GM18870 (cell line): ENCODE measurements around the gene UPF2.
A peak's percentile ranks its signal among the peaks of the same experiment; 100 is the strongest.
"Not testable (repeated sequence)": the region's sequence is repeated elsewhere in the genome, so short reads cannot be mapped to it uniquely, and the experiment has no call there.

Source experiments
- ATAC-seq: cut with Tn5 transposase; IDR thresholded peaks from one replicate; pipeline ENCODE4 v1.9.1; 2021; ENCODE audit warnings: moderate library complexity; ENCODE audit not compliant: unreplicated experiment

UPF2 gene

DNA sequence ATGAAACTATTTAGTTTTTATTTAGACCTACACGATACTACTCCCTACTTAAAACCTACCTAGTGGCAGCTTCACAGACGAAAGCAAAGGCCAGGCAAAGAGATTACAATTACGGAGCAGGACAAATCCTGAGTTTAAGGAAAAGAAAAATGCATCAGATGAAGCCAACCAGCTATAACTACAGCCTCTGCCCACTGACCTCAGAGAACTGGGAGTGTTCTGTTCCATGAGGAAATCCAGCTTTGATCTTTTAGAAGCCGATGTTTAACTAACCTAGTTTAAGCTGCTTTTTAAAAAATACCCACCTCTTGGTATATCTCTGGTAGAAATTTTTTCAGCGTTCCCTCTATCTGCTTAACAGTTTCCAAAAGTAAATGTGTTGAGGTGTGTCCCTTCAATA lies 3.0 kb upstream of the UPF2 start:
- ATAC-seq, result no peak

DNA sequence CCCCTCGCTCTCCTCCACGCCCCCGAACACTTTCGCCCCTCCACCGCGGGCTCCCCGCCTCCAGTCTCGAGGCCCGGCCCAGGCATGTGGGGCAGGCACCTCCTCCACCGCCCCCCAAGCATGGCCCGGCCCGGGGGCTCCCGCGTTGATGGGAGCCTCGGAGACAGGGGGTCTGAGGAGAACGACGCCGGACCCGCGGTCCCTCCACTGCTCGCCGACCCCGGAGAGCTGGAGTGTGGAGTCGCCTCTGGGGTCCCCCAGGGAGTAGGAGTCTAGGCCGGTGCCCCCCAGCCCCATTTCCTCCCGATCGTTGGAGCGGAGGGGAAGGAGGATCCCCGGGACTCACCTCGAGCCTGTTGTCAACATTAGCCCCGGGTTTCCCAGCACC lies 206 bp downstream of the UPF2 start:
- ATAC-seq, result no peak

DNA sequence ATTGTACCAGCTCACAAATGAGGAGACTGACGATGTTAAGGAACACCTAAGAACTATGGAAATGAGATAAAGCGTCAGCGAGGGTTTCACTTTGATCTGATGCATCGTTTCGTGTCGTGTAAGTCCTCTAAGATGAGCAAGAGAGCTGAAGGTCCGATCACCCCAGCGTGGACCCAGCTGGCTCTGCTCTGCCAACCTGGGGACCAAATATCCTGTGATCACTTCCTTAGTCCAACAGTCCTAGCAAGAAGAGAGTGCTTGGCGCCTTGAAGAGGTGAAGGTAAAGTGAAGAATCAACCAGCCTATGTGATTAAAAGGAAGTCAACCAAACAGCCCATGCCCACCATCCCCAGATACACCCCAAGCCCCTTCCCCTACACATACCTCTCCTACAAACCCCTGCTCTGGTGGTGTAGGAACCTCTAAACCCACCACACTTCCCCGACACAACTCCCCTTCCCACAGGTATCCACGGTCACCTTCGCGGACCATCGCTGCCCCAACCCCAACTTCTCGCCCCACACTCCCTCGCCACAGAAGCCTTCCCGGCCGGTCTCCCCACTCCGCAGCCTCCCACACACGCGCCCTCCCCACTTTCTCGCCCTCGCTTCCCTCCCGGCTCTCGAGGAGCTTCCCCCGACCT lies 722 bp downstream of the UPF2 start:
- no peak for ATAC-seq

DNA sequence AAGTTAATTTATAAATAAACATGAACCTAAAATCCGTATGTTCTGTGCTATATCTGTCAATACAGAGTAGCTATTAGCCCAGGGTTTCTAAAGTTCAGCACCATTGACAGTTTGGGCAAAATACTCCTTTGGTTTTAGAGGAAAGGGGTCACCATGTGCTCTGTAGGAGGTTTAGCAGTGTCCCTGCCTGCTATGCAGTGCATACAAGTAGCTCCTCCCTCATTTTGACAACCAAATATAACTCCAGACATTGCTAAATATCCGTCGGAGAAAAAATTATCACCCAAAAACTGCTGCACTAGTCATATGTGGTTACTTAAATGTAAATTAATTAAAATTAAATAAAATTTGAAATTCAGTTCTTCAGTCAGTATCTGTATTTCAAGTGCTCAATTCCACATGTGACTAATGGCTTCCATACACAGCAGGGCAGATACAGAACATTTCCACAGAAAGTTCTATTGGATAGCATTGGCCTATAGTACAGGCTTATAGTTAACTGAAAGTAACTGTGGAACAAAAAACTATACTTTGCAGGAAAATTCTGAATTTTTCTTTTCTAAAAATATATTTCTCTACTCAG lies 6.4 kb downstream of the UPF2 start:
- ATAC-seq, result no peak

DNA sequence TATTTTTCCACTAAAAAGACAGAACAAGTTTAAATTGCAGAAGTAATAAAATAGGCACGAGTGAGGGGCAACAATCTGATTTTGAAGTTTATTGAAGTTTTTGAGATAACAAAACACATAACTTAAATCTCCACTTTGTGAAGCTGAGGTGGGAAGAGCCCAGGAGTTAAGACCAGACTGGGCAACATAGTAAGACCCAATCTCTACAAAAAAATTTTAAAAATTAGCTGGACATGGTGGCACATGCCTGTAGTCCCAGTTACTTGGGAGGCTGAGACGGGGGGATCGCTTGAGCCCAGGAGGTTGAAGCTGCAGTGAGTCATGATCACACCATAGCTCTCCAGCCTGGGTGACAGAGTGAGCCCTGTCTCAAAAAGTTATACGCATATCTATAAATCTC lies 11.2 kb downstream of the UPF2 start:
- ATAC-seq, result no peak

DNA sequence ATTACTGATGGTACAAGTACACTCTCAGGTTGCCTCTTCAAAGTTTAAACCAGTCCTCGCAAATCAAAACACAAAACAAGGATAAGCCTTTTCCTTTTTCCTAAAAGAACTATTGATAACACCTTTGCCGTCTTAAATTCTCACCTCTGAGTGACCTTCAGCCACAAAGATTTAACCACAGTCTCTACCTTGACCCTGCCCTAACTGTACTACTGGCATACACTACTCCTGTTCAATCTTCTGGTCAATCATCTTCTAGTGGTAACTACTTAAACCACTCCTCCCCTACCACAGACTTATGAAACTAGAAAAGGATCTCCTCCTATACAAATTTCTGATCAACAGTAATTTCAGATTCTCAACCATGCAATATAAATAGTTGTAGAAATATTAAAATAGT lies 15.1 kb downstream of the UPF2 start:
- peak; percentile 95 for ATAC-seq

DNA sequence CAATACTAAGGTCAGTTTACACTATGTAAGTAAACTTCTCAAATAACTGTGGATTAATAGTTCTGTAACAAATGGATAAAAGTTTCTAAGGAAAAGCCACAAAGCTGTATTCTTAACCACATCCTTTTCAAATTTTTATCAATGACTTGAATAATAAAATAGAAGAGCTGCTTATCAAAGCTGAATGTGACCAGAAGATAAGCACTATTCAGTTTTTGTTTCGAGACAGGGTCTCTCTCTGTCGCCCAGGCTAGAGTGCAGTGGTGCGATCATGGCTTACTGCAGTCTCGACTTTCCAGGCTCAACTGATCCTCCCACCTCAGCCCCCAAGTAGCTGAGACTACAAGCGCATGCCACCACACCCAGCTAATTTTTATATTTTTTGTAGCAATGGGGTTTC lies 17.0 kb downstream of the UPF2 start:
- no peak for ATAC-seq

DNA sequence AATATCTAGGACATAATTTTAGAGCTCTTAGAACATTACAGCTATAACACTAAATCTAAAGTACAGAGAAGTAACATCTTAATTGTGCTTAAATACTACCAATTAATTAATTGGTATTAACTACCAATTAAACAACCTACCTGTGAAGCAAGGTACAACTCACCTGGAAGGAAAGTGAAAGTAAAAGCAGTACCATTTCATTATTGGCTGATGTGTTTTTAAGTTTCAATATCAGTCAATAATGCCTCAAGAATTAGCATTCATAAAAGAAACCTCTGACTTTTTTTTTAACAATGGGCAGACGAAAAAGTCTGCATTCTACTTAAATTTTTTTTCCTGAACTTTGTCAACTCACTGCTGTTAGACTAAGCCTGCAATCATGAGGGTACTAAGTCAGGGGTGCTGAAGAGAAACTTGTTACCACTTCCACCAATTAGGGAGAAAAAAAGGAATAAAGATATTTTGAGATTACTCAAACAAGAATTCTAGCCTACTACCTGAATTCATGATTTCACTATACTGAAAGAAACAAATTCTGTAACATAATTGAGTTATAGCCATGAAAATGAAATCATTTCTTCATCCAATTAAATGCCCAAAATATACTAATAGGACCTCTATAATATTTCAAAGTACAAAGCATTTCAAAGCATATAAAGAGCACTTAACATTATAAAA lies 19.9 kb downstream of the UPF2 start:
- ATAC-seq, result no peak

DNA sequence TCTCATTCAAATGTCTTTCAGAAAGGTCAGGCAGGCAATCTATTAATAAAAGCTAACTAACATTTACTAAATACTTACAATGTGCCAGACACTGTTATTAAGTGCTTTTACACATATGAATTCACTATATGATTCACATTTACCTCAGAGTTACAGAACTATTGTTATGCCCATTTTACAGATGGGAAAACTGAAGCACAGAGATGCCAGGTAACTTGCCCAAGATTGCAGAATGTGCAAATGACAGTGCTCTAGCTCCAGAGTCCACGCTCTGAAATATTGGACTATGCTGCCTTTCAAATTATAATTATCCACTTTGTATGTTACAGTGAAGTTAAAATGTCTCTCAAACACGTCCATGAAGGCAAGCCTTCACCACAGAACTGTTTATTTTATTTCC lies 22.0 kb downstream of the UPF2 start:
- no peak for ATAC-seq

DNA sequence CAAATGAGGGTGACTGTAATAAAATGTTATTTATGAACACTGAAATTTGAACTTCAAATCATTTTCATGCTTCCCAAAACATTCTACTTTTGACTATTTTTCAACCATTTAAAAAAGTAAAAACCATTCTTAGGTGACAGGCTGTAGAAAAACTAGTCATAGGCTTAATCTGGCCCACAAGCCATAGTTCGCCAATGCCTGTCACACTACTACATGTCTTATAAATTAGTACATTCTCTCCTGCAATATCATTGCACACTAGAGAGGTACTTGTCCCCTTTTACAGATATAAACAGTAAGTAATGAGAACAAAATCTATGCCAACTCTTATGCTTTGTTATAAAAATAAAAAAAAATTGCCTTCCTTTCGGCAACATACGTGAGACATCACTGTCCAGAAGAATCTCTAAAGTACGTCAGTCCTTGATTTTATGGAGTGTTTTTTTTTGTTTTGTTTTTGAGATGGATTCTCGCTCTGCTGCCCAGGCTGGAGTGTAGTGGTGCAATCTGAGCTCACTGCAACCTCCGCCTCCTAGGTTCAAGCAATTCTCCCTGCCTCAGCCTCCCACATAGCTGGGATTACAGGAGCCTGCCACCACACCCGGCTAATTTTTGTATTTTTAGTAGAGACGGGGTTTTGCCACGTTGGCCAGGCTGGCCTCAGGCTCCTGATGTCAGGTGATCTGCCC lies 23.2 kb downstream of the UPF2 start:
- ATAC-seq, result no peak

DNA sequence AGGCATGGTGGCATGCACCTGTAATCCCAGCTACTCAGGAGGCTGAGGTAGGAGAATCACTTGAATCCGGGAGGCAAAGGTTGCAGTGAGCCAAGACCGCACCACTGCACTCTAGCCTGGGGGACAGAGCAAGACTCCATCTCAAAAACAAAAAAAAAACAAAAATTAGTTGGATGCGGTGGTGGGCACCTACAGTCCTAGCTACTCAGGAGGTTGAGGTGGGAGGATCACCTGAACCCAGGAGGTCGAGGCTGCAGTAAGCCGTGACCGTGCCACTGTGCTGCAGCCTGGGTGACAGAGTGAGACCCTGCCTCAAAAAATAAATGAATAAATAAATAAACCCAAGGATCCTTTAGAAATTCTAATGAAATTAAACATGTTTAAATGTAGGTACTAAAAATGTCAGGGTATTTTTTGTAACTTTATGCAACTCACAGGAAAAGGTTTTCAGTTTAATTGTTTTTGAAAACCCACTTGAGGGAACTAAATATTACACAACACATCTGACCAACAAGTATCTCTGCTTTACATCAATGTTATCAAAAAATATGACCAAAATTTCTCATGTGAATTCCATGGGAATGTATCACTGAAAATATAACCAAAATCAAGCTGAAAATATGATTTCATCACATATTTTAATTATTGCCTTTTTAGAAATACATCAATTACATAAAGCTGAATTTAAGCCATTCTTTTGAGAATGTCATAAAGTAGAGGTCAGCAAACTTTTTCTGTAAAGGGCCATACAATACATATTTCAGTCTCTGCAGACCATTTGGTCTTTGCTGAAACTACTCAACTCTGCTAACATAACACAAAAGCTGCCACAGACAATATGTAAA lies 23.9 kb downstream of the UPF2 start:
- ATAC-seq, result no peak

DNA sequence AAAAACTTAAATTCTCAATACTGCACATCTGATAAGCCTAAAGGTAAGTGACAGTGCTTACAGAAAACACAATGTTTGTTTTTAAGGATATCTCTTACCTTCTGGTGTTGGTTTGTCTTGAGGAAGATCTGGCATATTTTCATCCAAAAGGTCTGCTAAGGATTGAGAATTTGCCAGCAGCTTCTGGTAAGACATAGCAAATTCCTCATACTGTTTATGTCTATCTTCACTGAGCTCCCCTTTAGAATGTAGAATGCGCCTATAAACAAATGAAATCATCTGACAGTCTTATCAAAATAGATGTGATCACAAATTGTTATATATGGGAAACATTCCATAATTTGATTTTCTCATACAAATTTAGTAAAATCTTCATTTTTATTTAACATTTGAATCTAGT lies 28.7 kb downstream of the UPF2 start:
- no peak for ATAC-seq

DNA sequence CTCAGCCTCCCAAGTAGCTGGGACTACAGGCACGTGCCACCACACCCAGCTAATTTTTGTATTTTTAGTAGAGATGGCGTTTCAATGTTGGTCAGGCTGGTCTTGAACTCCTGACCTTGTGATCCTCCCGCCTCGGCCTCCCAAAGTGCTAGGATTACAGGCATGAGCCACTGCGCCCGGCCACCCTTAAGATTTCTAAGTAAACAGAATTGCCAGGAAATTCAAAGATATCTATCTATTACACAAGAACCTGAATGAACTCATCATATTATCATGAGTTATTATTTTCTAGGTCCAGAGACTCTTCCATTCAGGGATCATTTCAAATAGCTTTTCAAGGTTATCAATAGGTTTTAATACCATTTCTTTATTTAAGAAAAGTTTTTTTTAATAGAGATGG lies 29.2 kb downstream of the UPF2 start:
- ATAC-seq, result not testable (repeated sequence)

DNA sequence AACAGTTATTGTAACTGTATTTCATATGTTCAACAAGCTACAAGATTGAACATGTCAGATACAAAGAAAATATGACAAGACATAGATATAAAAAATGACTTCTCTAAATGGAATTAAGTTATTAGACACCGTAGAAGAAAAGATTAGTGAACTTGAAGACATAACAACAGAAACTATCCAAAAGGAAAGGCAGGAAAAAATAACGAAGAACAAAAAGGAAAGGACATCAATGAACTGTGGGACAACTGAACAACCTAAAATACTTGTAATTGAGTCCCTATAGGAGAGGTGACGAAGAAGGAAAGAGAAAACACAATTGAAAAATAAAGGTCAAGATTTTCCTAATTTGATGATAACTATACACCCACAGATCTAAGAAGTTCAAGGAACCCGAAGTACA lies 32.3 kb downstream of the UPF2 start:
- no peak for ATAC-seq

DNA sequence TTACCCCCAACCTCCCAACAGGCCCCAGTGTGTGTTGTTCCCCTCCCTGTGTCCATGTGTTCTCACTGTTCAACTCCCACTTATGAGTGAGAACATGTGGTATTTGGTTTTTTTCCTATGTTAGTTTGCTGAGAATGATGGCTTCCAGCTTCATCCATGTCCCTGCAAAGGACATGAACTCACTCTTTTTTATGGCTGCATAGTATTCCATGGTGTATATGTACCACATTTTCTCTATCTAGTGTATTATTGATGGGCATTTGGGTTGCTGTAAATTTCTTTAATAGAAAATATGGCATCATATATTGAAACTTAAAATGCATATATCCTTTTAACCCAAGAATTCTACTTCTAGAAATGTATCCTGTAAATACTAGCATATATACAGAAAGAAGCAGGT lies 33.8 kb downstream of the UPF2 start:
- not testable (repeated sequence) for ATAC-seq

DNA sequence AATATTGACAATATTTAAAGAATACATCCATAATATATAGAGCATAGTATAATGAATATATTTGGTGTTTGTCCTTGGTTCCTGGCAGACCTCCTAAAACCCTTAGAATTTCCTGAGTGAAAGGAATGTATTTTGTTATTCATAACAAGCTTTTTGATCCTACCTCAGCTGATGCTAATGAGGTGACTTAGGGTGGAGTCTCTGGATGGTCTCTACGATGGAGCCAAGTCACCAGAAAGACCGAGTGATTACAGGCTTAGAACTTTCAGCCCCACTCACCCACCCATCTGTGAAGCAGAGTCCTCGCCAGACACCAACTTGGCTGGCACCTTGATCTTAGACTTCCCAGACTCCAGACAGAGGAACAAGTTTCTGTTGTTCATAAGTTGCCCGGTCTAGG lies 35.9 kb downstream of the UPF2 start:
- ATAC-seq, result no peak

DNA sequence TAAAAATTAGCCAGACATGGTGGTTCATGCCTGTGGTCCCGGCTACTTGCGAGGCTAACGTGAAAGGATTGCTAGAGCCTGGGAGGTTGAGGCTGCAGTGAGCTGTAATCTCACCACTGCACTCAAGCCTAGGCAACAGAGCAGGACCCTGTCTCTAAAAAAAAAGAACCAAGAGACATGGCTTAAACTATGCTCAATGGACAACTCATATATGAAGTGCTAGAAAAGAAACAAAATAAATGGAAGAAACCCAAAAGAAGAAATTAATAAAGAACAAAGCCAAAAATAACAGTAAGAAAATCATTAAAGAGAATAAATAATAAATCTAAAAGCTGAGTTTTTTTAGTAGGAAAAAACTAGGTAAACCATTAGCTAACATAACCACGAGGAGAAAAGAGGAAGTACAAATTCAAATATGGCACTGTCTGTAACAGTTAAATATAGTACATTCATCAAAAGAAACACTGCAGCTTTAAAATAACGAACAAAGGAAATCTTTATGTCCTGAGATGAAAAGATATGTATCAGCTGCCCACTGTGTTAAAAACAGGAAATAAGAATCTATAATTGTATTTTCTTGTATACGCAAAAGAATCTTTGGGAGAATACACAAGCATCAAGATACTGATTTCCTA lies 48.7 kb downstream of the UPF2 start:
- ATAC-seq, result no peak

DNA sequence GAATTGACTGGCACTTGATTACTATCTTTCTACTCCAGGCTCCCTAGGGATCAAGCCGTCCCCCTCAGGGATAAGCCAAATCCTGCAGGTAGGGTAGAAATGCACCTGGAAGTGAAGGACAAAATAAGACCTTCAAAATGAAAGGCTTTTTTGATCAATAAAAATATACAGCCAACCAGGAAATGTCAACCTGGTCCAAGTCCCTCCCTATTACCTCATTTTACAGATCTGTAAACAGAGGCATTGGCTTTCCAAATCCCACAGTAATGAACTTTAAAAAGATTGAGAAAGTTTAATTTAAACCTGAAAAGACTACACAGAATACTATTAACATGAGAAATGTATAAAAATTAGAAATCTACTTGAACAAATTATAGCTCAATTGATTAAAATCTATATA lies 53.7 kb downstream of the UPF2 start:
- ATAC-seq, result no peak

DNA sequence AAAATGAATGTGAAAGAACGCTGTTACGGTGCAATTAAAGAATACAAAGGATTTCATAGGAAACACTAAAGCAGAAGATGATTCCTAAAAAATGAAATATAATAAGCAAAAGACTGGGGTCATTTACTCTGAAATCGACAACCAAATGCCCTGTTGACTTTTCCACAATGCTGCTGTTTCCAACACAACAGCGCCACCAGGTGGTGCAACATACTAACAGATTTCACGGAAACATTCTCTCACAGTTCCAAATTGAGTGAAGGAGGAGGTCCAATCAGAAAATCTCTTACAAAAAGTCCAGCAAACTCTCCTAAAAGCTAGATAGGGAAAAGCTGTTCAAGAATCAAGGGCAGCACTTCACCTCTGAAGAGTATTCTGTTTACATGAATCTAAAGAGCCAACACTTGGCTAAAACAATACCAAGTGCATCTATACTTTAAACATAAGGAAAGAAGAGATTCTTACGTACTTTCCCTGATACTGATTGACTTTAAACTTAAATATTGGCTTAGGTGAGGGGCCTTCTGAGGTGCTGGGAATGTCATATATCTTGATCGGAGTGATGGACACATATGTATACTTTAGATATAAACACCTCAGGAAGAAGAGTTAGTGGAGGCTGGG lies 55.9 kb downstream of the UPF2 start:
- ATAC-seq, result no peak

DNA sequence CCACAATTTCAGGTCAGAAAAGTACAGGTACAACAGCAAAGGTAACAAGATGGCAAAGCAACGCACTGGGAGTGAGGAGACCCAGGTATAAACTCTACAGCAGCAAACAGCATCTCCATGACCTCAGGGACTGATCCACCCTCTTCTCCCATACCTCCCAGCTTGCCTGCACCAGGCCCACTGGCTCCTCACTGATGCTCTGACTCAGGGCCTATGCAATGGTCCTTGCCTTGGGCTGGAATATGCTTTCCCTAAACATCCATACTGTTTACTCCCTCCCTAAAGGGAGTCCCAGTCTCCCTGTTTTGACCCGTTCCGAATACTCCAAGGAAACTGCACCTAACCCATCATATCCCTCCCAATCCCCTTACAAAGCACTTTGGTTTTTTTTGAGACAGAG lies 60.4 kb downstream of the UPF2 start:
- ATAC-seq, result no peak
